Activated CD8-positive, alpha-beta memory T cell treated with anti-CD3 and anti-CD28 coated beads for 48 hours (primary cell): ENCODE results near the gene PPFIBP1.

ENCODE experiments used
- DNase-seq, 3 experiments: peaks; one replicate each; pipeline ENCODE4 v3.0.0-alpha.2; 2020; ENCODE audit warnings: low read depth in 2 of 3, low spot score in 2 of 3

The PPFIBP1 gene

GRCh38 chr12:27511723-27512045 is 12.3 kb upstream of the PPFIBP1 start:
- DNase-seq, result no peak

- DNase-seq, result no peak
Observed at GRCh38 chr12:27513155-27513824, 10.7 kb upstream of the PPFIBP1 start.

GRCh38 chr12:27515671-27516070 is 8.3 kb upstream of the PPFIBP1 start:
- DNase-seq, result no peak

DNA sequence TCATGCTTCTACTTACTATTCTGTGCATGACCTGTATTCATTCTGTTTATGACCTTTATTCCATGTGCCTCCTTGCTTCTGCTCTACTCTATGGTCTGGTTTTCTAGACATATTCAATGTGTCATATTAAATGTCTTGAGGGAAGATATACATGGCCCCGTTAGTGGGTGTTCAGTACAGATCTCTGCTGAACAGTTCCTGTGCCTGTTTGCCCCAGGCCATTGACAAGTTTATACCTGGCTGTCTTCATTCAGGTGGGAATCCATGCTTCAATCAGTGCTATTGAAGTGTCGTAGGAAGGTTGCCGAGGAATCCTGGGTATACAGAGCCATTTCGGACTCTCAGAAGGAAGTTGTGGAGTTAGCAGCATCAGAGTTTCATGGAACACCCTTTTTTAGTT is 7.4 kb upstream of the PPFIBP1 start:
- DNase-seq, result no peak

DNA sequence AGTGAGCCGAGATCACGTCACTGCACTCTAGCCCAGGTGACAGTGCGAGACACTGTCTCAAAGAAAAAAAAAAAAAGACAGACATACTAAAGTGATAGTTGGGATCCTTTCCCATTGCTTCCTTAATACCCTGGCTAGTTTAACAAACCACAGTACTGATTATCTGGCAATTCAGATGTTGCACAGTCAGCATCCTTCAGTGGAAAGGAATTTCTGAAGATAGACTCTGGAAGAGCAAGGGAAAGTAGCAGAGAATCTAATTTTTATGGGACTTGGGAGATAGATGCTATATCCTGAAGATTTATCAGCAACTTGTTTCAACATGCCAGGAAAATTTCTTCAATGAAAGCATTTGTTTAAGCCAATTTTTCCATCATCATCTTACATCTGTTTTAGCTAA is 6.5 kb upstream of the PPFIBP1 start:
- no peak for DNase-seq

- no peak for DNase-seq
Observed at GRCh38 chr12:27517961-27518665, 5.9 kb upstream of the PPFIBP1 start.

DNA sequence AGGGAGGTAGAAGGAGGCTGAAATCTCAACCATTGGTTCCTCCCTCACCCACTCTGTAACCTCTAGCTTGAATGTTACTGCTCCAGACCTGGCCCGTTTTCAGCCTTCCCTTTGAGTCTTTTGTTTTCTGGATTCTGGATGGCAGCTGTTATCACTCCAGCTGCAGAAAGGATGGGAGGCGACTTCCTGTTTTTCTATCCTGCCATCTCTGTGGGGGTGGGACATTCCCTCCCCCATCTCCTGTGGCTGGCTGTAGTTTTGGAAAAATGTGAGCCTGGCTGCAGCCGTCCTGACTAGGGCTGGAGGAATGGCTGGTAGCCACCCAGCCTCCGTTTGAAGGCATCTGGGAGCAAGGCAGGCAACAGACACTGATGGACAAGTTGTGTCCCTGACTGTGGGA is 2.9 kb upstream of the PPFIBP1 start:
- DNase-seq, result no peak

- no peak for DNase-seq
Observed at GRCh38 chr12:27521981-27522380, 2.0 kb upstream of the PPFIBP1 start.

DNA sequence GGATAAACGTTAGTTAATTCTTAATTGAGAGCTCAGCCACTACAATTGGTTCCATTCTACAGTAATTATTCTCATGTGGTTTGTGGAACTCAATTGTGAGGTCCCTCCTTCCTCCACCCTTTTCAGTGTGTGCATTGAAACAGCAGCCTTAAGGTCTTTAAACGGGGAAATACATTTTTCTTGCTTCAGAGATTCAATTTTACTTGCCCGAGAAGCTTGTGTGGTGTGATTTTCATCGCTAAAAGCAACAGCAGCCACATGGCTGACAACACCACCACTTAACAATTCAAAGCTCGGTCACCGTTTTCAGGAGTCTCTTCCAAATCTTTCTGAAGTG is 733 bp upstream of the PPFIBP1 start:
- DNase-seq, result no peak

DNA sequence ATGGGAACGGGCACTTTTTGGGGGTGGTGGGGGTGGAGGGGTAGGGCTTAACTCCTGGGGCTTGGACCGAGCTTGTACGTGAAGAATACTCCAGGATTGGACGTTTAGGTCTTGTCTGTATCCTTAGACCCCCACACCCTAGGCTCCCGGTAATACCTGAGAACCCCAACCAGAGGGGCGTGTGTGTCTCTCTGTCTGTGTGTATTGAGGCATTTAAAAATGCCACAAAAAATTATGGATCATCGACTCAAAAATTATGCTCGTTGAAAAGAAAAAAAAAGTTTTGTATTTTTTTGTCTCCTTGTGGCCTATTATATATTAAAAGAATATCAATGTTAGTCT is 459 bp downstream of the PPFIBP1 start:
- DNase-seq, result no peak

GRCh38 chr12:27524839-27525753 is 1.1 kb downstream of the PPFIBP1 start:
- no peak for DNase-seq

GRCh38 chr12:27527512-27527911 is 3.5 kb downstream of the PPFIBP1 start:
- DNase-seq, result no peak

- no peak for DNase-seq
Observed at GRCh38 chr12:27528788-27529187, 4.8 kb downstream of the PPFIBP1 start.

GRCh38 chr12:27530157-27530922 is 6.3 kb downstream of the PPFIBP1 start:
- no peak for DNase-seq

DNA sequence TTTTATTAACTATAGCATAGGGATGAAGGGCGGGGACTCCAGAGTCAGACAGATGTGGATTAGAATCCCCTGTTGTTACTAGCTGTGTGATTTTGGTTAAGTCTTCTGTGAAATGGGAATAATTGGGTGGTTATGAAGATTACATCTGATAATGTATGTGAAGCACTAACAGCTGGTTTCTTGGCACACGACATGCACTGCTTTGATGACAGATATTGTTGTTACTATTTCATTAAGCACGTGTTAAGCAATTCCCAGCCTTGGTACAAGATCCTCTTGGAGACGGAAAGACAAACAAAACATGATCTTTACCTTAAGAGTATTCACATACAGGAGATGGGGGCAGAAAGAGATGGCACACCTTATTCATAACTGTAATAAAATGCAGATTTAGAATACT is 7.9 kb downstream of the PPFIBP1 start:
- no peak for DNase-seq

- DNase-seq, result no peak
Observed at GRCh38 chr12:27534060-27534764, 10.2 kb downstream of the PPFIBP1 start.

GRCh38 chr12:27534765-27535161 is 10.8 kb downstream of the PPFIBP1 start:
- DNase-seq, result no peak

DNA sequence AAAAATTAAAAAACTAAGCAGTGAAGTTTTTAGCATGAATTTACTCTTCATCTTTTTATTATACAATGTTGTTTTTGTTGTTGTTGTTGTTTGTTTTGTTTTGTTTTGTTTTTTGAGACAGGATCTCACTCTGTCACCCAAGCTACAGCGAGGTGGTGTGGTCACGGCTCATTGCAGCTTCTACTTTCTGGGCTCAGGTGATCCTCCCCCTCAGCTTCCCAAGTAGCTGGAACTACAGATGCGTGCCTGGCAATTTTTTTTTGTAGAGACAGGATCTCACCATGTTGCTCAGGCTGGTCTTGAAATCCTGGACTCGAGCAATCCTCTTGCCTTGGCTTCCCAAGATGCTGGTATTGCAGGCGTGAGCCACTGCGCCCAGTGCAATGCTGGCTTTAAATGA is 11.3 kb downstream of the PPFIBP1 start:
- no peak for DNase-seq

- no peak for DNase-seq
Observed at GRCh38 chr12:27537855-27538675, 14.1 kb downstream of the PPFIBP1 start.

DNA sequence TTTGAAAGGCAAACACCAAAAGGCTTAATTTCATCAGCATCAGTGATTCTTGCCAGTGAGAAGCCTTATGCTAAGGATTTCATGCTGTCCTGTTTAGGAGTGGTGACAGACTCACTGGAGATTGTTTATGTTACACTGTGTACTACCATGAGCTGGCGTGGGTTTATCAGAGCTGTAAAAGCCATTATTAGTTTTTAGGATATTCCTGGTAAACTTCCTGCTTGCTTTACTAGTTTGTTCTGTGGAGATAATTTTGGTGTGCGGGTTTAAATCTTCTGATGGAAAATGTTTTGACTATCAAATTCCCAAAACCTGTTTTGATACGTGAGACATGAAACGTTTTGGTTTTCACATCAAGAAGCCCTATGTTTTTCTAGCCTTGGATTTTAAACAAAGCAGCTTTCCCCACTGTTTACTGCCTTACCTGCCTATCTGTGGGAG is 15.2 kb downstream of the PPFIBP1 start:
- no peak for DNase-seq
